Hepatocyte (in vitro differentiated cells): ENCODE results near the gene ROR2.

Source experiments
- CTCF ChIP-seq: fragments of 200-600 bp; sonication (generic); IDR thresholded peaks from 2 replicates; pipeline ENCODE4 v1.5.1; 2016; ENCODE audit warnings: antibody characterized with exemption, mild to moderate bottlenecking; ENCODE audit not compliant: poor library complexity
- EZH2 ChIP-seq: fragments of 200-600 bp; sonication (generic); IDR thresholded peaks from 2 replicates; pipeline ENCODE4 v1.6.1; 2016; ENCODE audit warnings: antibody characterized with exemption, mild to moderate bottlenecking, borderline replicate concordance

GRCh38 chr9:91591627-91592026 lies 358.4 kb downstream of the ROR2 start:
- no peak for TF ChIP-seq CTCF
- TF ChIP-seq EZH2 = no peak
